ENCODE results near the gene MAN2A1.

GRCh38 chr5:109756543-109757185 is 66.9 kb downstream of the MAN2A1 start:
- TF ChIP-seq, protein P1, sequence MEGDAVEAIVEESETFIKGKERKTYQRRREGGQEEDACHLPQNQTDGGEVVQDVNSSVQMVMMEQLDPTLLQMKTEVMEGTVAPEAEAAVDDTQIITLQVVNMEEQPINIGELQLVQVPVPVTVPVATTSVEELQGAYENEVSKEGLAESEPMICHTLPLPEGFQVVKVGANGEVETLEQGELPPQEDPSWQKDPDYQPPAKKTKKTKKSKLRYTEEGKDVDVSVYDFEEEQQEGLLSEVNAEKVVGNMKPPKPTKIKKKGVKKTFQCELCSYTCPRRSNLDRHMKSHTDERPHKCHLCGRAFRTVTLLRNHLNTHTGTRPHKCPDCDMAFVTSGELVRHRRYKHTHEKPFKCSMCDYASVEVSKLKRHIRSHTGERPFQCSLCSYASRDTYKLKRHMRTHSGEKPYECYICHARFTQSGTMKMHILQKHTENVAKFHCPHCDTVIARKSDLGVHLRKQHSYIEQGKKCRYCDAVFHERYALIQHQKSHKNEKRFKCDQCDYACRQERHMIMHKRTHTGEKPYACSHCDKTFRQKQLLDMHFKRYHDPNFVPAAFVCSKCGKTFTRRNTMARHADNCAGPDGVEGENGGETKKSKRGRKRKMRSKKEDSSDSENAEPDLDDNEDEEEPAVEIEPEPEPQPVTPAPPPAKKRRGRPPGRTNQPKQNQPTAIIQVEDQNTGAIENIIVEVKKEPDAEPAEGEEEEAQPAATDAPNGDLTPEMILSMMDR (optimal IDR thresholded peaks at IDR 0.05 in 1 of 3, IDR thresholded peaks at IDR 0.05 in 1 of 3, conservative IDR thresholded peaks at IDR 0.05 in 1 of 3; ENCODE audit: extremely low read depth in 1 of 3, insufficient read depth in 2 of 3, low read length in 3 of 3): no peak
- no peak for TF ChIP-seq EZH2 (IDR thresholded peaks at IDR 0.05; ENCODE audit: low read length)

All from keratinocyte (primary cell).